Right hindlimb (tissue), 1 donor: ENCODE results near the gene CHST5.

Experiments
- DNase-seq: peaks from one replicate; pipeline ENCODE4 v3.0.0-alpha.2; 2018

The CHST5 gene

GRCh38 chr16:75503801-75504200, 32.1 kb downstream of the CHST5 start:
- DNase-seq, result no peak

- no peak for DNase-seq
These were observed 32.8 kb downstream of the CHST5 start for GRCh38 chr16:75502916-75503605.

GRCh38 chr16:75501820-75502219, 34.1 kb downstream of the CHST5 start:
- DNase-seq, result peak; percentile 80

- DNase-seq, result no peak
These were observed 34.5 kb downstream of the CHST5 start for GRCh38 chr16:75501359-75501758.

GRCh38 chr16:75498605-75499322, 37.1 kb downstream of the CHST5 start:
- peak; percentile 81 for DNase-seq

- no peak for DNase-seq
These were observed 38.4 kb downstream of the CHST5 start for GRCh38 chr16:75497558-75497957.

GRCh38 chr16:75495076-75495674, 40.7 kb downstream of the CHST5 start, which contains the start of gene CHST6:
TSS of gene CHST6 (minus strand) at chr16:75495441. CDS start at chr16:75479828, 15,613 bp downstream.
- DNase-seq, result peak; percentile 76

- peak; percentile 59 for DNase-seq
These were observed 41.2 kb downstream of the CHST5 start for GRCh38 chr16:75494661-75495075.

GRCh38 chr16:75494184-75494583, 41.7 kb downstream of the CHST5 start:
- no peak for DNase-seq

- no peak for DNase-seq
These were observed 44.0 kb downstream of the CHST5 start for GRCh38 chr16:75491876-75492275.

- DNase-seq, result no peak
These were observed 47.6 kb downstream of the CHST5 start for GRCh38 chr16:75488322-75488721.

- DNase-seq, result no peak
These were observed 49.1 kb downstream of the CHST5 start for GRCh38 chr16:75486676-75487313.

- no peak for DNase-seq
These were observed 49.8 kb downstream of the CHST5 start for GRCh38 chr16:75486014-75486675.

- DNase-seq, result no peak
These were observed 50.5 kb downstream of the CHST5 start for GRCh38 chr16:75485230-75486013.

- no peak for DNase-seq
These were observed 52.7 kb downstream of the CHST5 start for GRCh38 chr16:75483222-75483621.

- DNase-seq, result no peak
These were observed 53.3 kb downstream of the CHST5 start for GRCh38 chr16:75482434-75483205.

- DNase-seq, result no peak
These were observed 54.4 kb downstream of the CHST5 start for GRCh38 chr16:75481475-75481874.

- DNase-seq, result no peak
These were observed 56.4 kb downstream of the CHST5 start for GRCh38 chr16:75479421-75479990.
